Neural progenitor cell (in vitro differentiated cells): ENCODE data around the gene AKAP8.

Source experiments
- EZH2 ChIP-seq: fragments of 200-600 bp; sonication (generic); IDR thresholded peaks from 2 replicates; pipeline ENCODE4 v1.6.1; 2017; ENCODE audit warnings: antibody characterized with exemption, mild to moderate bottlenecking, moderate library complexity
- TF ChIP-seq, protein P1 (sequence below): fragments of 200-600 bp; sonication (generic); IDR thresholded peaks from 2 replicates; pipeline ENCODE4 v1.5.1; 2017; ENCODE audit warnings: antibody characterized with exemption, mild to moderate bottlenecking

DNA sequence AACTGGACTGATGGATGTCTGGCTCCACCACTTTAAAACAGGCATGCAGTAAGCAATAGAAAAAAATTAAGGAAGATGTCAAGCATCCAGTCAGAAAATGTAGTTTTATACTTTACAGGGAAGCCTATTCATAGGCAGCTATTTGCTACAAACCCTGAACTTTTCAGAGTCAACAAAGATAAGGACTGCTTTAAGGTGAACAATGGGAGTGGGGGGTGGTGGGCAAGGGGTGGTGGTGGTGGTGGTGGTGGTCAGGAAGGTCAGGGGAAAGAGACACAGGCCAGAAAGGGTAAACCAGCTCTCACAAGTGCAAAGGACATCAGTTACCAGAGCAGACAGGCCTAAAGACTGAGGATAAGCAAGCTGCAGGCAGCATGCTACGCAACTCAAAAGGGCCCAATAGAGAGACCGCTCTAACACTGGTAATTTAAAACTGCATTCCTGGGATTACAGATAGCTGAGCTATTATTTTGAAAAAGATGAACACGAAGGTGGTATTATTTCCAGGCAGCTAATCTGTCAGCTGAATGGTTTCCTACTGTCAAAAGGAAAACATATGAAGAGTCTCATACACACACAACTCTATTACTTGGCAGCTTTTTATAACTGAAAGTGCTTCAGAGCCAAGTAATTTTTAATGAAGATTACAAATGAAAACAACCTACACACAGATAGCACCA, 62.1 kb downstream of the AKAP8 start:
- TF ChIP-seq, protein P1, sequence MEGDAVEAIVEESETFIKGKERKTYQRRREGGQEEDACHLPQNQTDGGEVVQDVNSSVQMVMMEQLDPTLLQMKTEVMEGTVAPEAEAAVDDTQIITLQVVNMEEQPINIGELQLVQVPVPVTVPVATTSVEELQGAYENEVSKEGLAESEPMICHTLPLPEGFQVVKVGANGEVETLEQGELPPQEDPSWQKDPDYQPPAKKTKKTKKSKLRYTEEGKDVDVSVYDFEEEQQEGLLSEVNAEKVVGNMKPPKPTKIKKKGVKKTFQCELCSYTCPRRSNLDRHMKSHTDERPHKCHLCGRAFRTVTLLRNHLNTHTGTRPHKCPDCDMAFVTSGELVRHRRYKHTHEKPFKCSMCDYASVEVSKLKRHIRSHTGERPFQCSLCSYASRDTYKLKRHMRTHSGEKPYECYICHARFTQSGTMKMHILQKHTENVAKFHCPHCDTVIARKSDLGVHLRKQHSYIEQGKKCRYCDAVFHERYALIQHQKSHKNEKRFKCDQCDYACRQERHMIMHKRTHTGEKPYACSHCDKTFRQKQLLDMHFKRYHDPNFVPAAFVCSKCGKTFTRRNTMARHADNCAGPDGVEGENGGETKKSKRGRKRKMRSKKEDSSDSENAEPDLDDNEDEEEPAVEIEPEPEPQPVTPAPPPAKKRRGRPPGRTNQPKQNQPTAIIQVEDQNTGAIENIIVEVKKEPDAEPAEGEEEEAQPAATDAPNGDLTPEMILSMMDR = no peak
- no peak for TF ChIP-seq EZH2
